Posterior cingulate gyrus (tissue), 11 donors: ENCODE results near the gene BCAS4.

ENCODE experiments used
- DNase-seq, 10 donors: peaks; one replicate each; pipeline versions ENCODE4 v3.0.0 to v3.0.0-alpha.2; 2020 to 2021; ENCODE audit warnings: mixed read lengths in 3 of 10
- intact Hi-C: fragments of 100-400 bp; cut with DNase I; formaldehyde crosslinking; loops from one replicate; pipeline ENCODE4 v1.15.1; 2023

The BCAS4 gene

DNA sequence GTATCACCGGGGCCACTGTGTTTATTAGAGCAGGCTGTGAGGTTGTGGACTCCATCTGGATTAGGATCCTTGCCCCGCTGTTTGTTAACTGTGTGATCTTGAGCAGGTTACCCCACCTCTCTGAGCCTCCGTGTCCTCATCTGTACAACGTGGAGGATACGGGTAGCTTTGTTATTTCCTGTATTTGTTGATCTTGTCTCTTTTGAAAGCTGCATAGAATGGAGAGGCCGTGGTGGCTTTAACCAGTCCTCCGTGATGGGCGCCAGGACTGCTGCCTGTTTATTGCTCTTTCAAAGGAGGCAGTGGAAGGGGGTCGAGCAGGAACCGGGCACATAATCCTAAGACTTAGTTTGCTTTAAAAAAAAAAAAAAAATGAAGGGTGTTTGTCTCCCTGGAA lies 22.9 kb downstream of the BCAS4 start:
- intact Hi-C loops, result no loop called here
- DNase-seq, result no peak

DNA sequence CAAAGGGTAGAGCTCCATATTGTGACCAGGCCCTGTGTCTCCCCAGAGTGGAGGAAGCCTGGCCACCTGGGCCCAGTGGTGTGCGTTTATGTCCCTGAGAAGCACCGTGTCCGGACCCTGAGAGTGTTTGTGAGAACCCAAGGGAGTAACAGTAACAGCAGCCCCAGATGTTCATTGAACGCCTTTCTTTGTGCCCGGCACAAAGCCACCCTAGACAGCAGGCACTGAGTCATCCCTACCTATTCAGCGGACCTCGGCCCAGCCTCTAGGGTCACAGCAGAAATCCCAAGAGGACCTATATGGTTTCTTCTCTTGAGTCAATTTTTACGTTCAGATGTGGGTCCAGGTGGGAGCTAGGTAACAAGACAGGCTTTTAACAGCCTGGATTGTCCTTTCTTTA lies 24.5 kb downstream of the BCAS4 start:
- peak in 1 of 10 donors; percentile 67 for DNase-seq
- intact Hi-C loops, result no loop called here

DNA sequence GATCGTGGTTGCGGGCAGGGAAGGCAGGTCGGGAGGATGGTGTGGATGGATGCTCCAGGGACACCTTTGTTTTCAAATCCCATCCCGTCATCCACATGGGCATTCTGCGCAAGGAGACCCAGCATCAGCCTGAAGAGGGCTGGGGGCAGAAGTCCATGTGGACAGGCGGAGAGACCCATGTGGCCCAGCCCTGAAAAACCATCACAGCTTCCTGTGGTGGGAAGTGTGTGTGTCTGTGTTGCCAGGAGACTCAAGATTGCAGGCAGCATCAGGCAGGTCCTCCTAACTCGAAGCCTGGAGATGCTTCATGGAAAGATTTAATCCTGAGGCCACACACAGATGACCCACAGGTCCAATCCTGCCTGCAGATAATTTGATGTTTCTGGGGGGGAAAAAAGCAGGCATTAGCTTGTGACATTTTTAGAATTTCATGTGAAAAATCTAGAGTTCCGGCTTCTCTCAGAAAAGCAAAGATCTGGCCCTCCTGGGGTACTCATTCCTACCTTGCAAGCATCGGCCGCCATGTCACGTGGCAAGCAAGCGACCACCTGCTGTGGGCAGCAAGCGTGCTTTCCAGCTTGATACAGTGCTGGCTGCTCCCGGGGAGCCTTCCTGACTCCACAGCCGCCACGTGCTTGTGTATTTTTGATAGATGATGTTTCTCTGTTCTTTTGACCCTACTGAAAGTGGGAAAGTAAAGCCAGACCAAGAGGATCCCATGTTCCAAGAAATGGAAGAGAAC lies 25.8 kb downstream of the BCAS4 start:
- DNase-seq, result peak in 1 of 10 donors; percentile 60

DNA sequence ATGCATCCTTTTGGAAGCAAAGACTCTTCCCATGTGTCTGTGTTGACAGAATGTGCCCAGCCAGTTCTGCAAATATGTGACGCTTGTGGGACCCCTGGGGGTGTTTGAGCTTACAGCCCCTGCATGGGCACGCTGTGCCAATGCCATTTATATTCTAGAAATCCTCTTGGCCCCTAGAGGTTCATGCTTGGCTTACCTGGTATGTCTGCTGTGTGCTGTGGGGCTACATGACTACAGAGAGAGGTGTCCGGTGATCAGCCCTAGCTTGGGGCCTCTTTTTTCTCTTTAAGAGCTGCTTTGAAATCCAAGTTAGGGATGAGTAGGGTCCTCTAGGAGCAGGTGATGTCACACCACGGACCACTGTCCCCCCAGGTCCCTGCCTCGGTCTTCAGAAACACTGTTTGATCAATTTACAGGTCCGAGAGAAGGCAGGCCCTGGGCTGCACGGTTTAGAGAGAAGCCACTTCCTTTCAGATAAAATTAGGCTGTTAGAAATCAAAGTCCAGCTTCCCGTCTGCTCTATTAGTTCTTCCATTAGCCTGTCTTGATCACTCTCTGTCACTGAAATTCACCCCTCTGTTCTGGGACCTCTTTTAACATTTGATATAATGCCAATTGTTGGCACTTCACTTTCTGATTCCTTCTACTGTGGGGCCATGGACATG lies 26.5 kb downstream of the BCAS4 start:
- peak in 1 of 10 donors; percentile 20 for DNase-seq
- intact Hi-C loops, result no loop called here

More for the DNA sequence above, 25.8 kb downstream of the BCAS4 start:
- intact Hi-C loops, result no loop called here

DNA sequence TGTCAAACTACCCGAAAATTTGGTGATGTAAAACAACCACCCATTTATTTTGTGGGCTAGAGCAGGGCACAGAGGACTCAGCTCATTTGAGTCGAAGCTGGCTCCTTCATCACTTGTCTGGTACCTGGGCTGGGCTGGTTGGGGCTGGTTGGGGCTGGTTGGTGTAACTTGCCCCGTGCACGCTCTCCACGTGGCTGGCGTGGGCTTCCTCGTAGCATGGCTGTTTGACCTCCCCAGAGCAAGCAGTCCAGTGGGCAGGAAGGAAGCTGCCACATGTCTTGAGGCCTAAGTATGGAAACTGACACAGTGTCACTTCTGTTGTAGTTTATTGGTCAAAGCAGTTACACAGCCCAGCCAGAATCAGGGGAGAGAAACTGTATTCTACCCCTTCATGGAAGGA lies 27.1 kb downstream of the BCAS4 start:
- peak in 1 of 10 donors; percentile 53 for DNase-seq
- intact Hi-C loops, result no loop called here

DNA sequence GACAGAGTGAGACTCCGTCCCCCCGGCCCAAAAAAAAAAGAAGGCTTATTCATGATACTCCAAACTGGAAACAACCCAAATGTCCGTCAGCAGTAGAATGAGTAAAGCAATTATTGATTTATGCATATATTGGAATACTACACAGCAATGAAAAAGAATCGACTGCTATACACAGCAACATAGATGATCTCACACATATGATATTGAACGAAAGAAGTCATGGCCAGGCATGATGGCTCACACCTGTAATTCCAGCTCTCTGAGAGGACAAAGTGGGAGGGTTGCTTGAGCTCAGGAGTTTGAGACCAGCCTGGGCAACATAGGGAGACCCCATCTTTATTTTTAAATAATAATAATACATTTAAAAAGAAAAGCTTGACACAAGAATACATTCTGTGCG lies 28.5 kb downstream of the BCAS4 start:
- intact Hi-C loops, result no loop called here

DNA sequence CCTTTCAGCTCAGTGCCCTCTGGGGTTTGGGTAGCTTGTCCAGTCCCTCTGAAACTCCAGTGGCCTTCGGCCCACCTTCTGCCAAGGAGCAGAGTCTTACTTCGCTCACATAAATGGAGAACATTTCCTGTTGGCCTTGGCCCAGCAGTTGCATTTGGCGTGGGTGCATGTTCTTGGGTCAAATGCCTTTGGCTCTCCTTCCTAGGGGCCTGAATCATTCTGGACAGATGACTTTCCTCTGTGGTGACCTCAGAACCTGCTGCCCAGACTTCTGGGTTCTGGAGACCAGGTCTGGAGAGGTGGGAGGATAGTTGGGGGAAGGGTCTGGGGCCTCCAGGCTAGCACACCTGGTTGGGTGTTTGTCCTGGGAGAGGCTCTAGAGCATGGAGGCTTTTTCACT lies 29.3 kb downstream of the BCAS4 start:
- intact Hi-C loops, result no loop called here
- peak in 2 of 10 donors; percentile 24 to 44 for DNase-seq

More for the DNA sequence above, 28.5 kb downstream of the BCAS4 start:
- no peak for DNase-seq

DNA sequence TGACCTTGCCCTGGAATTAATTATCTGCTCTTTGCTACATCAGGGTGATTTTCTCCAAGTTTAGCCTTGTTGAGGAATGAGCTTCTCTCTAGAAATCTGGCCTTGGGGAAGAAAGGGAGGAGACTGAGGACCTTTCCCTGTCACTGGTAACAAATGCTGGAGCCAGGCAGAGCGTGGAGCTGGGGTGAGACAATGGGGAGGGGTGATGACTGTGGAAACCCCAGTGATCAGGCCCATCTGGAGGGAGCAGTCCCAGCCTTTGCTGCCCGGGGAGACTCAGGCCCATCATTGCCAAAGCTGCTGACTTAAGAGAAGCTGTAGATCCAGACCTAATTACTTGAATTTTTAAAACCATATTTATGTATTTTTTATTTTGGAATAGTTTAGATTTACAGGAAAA lies 31.3 kb downstream of the BCAS4 start:
- DNase-seq, result peak in 2 of 10 donors; percentile 56 to 70
- intact Hi-C loops, result no loop called here

DNA sequence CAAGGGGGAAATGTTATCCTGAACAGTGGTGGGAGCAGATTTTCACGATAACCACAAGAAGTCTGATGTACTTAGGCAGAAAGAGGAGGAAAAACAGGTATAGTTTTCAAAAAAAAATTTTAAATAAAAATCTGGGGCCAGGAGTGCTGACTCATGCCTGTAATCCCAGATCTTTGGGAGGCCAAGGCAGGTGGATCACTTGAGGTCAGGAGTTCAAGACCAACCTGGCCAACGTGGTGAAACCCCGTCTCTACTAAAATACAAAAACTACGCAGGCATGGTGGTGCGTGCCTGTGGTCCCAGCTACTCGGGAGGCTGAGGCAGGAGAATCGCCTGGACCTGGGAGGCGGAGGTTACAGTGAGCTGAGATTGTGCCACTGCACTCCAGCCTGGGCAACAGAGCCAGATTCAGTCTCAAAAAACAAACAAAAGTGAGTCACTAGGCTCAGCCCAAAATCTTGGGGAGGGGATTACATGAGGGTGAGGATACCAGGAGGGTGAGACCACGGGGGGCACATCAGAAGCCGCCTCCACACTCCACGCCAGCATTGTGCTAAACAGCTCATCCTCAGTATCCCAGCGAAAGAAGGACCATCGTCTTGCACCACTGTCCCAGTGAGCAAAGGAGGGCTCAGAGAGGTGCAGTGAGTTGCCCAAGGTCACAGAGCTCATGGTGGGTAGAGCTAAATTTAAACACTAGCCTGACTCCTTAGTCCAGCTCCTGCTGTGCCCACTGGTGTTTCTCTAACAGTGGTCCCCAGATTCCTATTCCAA lies 33.7 kb downstream of the BCAS4 start:
- peak in 2 of 10 donors; percentile 21 to 53 for DNase-seq
- intact Hi-C loops, result no loop called here

DNA sequence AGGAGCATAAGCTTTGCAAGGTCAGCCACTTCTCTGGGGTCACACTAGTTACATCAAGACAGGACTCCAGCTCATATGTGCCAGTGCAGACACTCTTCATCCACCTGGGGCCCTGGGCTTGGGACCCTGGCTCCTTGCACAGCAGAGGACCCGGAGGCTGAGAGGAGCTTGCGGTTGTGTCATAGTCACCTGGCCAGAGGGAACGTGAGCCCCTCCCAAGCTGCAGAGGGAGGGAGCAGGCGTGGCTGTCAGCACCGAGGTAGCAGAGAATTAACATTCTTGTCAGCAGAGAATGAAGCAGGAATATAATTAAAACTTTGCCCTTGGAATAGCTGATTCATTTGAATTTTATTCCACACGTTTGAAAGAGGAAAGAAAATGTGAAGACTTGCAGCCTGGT lies 36.8 kb downstream of the BCAS4 start:
- DNase-seq, result no peak
- intact Hi-C loops, result no loop called here

DNA sequence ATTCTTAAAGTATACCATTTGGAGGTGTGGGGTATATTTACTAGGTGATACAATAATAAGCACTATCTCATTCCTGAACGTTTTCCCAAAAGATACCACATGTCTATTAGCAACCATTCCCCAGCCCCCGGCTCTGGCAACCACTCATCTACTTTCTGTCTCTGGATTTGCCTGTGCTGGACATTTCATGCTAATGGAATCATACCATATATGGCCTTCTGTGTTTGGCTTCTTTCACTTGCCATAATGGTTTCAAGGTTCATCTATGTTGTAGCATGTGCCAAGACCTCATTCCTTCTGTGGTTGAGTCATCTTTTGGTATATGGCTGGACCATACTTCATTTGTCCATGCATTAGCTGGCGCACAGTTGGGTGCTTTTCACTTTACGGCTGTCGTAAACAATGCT lies 39.7 kb downstream of the BCAS4 start:
- intact Hi-C loops, result no loop called here
- DNase-seq, result no peak

DNA sequence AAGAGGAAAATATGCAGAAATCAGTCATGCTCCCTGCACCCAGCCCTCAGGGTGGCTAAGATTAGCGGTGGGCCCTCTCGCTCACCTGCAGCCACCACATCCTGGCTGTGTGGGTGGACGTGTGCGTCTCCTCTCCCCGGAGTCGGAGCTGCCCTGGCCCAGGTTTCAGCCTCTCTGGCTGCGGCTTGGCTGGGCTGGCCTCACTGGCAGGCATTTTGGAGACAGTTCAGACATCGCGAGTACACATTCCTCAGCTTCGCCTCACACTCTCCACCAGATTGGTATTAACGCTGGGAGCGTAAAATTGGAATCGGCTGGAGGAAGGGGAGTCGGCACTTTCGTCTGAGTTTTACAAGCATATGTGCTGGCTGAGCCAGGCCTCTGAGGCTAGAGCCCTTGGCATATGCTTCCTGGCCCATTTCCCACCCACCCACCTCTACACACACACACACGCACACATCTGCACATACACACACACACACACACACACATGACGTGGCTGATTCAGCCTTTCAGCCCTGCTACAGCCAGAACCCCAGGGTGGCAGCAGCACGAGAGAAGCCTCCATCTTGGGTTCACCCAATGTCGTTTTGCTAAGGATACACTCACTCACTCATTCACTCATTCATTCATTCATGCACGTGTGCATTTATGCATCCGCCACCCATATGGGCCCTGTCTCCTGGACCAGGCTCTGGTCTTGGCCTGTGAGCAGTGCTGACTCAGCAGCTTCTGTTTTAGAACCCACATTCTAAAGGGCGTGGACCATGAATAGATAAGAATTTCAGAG lies 42.9 kb downstream of the BCAS4 start:
- intact Hi-C loops, result no loop called here
- peak in 1 of 10 donors; percentile 2 for DNase-seq

DNA sequence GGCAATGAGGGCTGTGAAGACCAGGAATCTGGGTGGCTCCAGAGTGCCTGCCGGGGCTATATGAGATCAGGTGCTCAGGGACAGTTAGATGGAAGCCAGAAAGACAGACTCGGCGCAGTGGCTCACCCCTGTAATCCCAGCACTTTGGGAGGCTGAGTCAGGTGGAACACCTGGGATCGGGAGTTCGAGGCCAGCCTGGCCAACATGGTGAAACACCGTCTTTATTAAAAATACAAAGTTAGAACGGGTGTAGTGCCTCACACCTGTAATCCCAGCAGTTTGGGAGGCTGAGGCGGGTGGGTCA lies 43.4 kb downstream of the BCAS4 start:
- no peak for DNase-seq
- intact Hi-C loops, result no loop called here

DNA sequence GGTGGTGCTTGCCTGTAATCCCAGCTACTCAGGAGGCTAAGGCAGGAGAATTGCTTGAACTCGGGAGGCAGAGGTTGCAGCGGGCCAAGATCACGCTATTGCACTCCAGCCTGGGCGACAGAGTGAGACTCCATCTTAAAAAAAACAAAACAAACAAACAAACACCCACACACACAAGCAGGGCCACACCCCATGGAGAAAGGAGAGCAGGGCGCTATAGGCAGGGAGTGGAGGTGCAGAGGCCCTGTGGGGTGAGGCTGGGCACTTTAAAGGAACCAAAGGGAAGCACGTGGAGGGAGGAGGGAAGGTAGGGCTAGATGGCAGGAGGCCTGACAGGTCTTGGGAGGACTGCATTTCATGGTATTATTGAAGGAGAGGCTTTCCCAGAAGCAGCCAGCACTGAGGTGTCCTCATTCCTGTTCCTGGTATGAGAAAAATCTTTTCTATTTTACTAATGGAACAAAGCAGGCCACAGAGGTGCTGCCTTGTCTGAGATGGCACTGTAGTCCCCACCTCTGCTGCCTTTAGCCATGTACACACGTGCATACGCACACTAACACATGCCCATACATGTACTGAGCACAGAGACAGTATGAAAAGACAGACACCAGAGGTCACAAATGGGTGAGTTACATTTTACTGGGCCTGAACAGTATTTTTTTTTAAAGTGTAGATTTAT lies 44.0 kb downstream of the BCAS4 start:
- intact Hi-C loops, result no loop called here

DNA sequence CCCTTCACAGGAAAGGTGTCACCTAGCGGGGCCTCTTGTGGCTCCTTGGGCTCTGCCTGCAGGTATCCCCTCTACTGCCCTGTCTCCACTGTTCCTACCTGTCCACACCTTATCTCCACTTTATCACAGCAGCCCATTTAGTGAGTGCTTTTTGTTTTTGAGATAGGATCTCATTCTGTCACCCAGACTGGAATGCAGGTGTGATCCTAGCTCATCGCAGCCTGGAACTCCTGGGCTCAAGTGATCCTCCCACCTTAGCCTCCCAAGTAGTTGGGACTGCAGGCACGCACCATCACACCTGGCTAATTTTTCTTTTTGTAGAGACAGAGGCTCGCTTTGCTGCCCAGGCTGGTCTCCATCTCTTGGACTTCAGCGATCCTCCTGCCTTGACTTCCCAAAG lies 48.0 kb downstream of the BCAS4 start:
- DNase-seq, result no peak
- intact Hi-C loops, result no loop called here

More for the DNA sequence above, 44.0 kb downstream of the BCAS4 start:
- DNase-seq, result no peak

DNA sequence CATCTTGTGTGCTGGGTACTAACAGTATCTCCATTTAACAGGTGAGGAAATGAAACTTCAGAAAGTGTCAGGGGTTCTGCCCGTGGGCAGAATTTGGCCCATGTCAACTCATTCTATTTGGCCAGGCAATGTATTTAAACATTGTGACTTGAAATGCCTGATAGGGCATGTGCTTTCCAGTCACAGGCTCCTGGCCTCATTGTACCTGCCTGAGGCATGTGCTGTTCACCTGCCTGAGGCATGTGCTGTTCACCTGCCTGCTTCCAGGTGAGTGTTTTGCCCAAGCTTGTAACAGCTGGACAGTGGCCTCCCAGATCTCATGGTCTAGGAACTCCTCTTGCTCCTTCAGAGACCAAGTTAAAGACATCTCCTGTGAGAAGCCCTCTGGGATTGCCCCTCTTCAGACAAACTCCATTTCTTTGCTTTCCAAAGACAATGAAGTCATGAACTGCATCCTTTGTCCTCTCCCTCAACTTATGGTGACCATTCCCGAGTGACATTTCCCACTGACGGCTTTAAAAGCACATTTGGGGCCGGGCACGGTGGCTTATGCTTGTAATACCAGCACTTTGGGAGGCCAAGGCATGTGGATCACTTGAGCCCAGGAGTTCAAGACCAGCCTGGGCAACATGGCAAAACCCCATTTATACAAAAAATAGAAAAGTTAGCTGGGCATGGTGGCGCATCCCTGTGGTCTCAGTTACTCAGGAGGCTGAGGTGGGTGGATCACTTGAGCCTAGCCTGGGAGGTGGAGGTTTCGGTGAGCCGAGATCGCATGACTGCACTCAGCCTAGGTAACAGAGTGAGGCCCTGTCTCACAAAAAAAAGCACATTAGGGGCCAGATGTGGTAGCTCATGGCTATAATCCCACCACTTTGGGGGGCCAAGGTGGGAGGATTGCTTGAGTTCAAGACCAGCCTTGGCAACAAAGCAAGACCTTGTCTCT lies 48.7 kb downstream of the BCAS4 start:
- intact Hi-C loops, result no loop called here
- no peak for DNase-seq

DNA sequence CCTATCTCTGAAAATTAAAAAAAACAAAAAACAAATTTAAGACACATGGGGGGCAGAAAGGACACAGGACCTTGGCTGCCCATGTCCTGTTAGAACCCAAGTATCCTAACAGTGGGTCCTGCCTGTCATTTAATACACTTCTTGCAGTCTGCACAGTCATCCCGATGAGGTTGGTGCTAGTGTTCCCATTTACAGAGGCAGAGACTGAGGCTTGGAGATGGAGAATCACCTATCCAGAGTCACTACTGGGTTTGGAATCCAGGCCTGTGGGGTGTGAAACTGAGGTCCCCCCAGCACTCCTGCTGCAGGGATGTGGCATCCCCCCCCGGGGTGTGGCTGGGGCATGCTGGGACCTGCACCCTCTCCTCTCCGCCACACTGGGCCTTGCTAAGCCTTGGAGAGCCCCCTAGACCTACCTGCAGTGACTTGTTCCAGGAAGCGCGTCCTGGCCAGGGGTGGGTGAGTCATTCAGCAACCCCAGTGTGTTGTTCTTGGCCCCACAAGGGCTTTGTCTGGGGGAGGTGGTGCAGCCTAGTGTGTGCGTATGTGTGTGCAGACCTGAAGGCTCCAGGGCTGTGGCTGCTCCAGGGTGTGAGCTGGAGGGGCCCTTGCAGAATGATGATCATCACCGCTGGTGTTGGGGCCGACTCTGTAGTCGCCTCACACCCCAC lies 49.7 kb downstream of the BCAS4 start:
- no peak for DNase-seq
- intact Hi-C loops, result no loop called here

DNA sequence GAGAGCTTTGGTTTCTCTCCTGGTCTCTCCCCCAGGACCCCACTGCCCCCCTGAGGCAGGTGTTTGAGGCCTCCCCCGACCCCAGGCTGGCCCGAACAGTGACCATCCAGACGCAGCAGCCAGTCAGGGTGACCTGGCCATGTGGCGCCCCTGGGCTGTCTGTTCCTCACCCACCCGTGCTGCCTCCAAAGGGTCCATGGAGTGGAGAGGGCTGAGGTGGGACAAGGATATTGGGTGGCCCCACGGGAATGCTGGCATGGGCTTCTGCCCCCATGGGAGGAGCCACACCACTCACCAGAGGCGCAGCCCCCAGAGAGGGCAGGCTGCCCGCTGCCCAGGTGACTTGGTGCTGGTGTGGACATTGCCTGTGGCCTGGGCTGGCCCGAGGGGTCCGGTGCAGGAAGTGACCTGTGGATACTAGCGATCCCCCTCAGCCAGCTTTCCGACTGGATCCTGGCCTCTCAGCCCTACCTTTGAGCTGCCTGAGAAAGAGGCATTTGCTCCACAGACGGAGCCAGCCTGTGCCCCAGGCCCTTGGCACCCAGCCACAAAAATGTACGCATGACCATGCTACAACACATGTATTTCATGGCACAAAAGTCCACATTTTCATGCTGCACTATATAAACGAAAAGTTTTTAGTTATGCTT lies 50.8 kb downstream of the BCAS4 start:
- DNase-seq, result peak in 1 of 10 donors; percentile 78
- intact Hi-C loops, result no loop called here
